HepG2 (cell line): ENCODE results near the gene LSR. TPM values are rescaled to one million over a fixed set of nuclear protein-coding genes. Genes with fewer than 3 reads are reported as not detected.

ENCODE experiments used
- ATAC-seq: fragments of 200-7000 bp; cut with Tn5 transposase; 3 replicates; pipeline ENCODE4 v1.9.1; 2020; ENCODE audit warnings: mild to moderate bottlenecking, moderate library complexity
- BruUV-seq: library from RNA; stranded (reverse); fragments of 400-500 nt; replicated peaks from 2 replicates; lab custom pipeline; 2021; lab: Mats Ljungman, UMichigan
- CTCF ChIA-PET: fragments of 300-600 bp; formaldehyde crosslinking; extraction: SDS; loops from one replicate; lab custom pipeline; 2021; ENCODE audit warnings: low total read pairs, inconsistent platforms, low intra/inter-chr PET ratio; lab: Yijun Ruan, JAX
- POLR2A ChIA-PET: fragments of 350-600 bp; sonication (Branson Sonifier 250); formaldehyde crosslinking; loops from one replicate; lab custom pipeline; 2020; ENCODE audit warnings: antibody characterized with exemption, inconsistent platforms; lab: Yijun Ruan, JAX
- DNase-seq: peaks from one replicate; pipeline ENCODE4 v3.0.0-alpha.2; 2015; ENCODE audit warnings: low spot score
- FAIRE-seq: peaks from 3 replicates; lab custom pipeline; 2011; peaks lifted over from hg19 to GRCh38; lab: Jason Lieb, UNC
- H2AFZ ChIP-seq: one replicate; pipeline ENCODE4 v1.6.1; 2011; ENCODE audit warnings: low read length, inconsistent platforms
- H3K27ac ChIP-seq: fragments of 300-600 bp; 3 replicates; pipeline ENCODE4 v1.8.0; 2011; ENCODE audit warnings: mixed run types, mild to moderate bottlenecking, mixed read lengths, low read length, inconsistent platforms; ENCODE audit not compliant: insufficient read depth; ENCODE audit errors: extremely low read length
- H3K27me3 ChIP-seq, 2 experiments: fragments of 200-600 bp in 1 of 2; 2 replicates in 1 of 2; 3 replicates in 1 of 2; pipeline versions ENCODE4 v1.6.0 to v1.8.0; 2011; ENCODE audit warnings: low read length in 2 of 2, mild to moderate bottlenecking in 2 of 2, moderate library complexity in 2 of 2, inconsistent platforms in 1 of 2; ENCODE audit not compliant: insufficient read depth in 2 of 2, control insufficient read depth in 1 of 2
- H3K36me3 ChIP-seq, 2 experiments: fragments of 200-600 bp in 1 of 2; replicated peaks in 1 of 2; 2 replicates in 1 of 2; 3 replicates in 1 of 2; pipeline versions ENCODE4 v1.5.1 to v1.8.0; 2011; ENCODE audit warnings: low read length in 2 of 2, inconsistent platforms in 1 of 2; ENCODE audit not compliant: insufficient read depth in 2 of 2, control insufficient read depth in 1 of 2
- H3K4me1 ChIP-seq: 2 replicates; pipeline ENCODE4 v1.5.1; 2012; ENCODE audit warnings: low read length, inconsistent platforms; ENCODE audit not compliant: insufficient read depth
- H3K4me2 ChIP-seq: 2 replicates; pipeline ENCODE4 v1.6.0; 2011; ENCODE audit warnings: low read depth, low read length, inconsistent platforms
- H3K4me3 ChIP-seq, 3 experiments: fragments of 200-600 bp in 1 of 3; sonication (generic), shearing (Covaris generic) in 1 of 3; replicated peaks in 1 of 3; 2 replicates each; pipeline ENCODE4 v1.5.1; 2011 to 2016; ENCODE audit warnings: low read length in 3 of 3, inconsistent platforms in 2 of 3, low read depth in 2 of 3, mild to moderate bottlenecking in 2 of 3, control low read depth in 1 of 3, mixed read lengths in 1 of 3; ENCODE audit not compliant: insufficient read depth in 1 of 3
- H3K79me2 ChIP-seq: one replicate; pipeline ENCODE4 v1.6.1; 2011; ENCODE audit warnings: low read length, inconsistent platforms; ENCODE audit not compliant: insufficient read depth
- H3K9ac ChIP-seq: 2 replicates; pipeline ENCODE4 v1.6.0; 2011; ENCODE audit warnings: mild to moderate bottlenecking, low read depth, low read length, inconsistent platforms; ENCODE audit not compliant: insufficient read depth
- H3K9me3 ChIP-seq: 2 replicates; pipeline ENCODE4 v1.5.1; 2012; ENCODE audit warnings: mild to moderate bottlenecking, low read length
- H4K20me1 ChIP-seq: 2 replicates; pipeline ENCODE4 v1.6.0; 2011; ENCODE audit warnings: inconsistent platforms, mild to moderate bottlenecking, low read length, moderate library complexity; ENCODE audit not compliant: insufficient read depth
- CBX2 ChIP-seq, 2 experiments: fragments of 200-600 bp in 1 of 2; sonication (generic); formaldehyde crosslinking in 1 of 2; IDR thresholded peaks; 2 replicates each; pipeline versions ENCODE4 v1.7.0 to v1.8.1; 2018 to 2022; ENCODE audit warnings: low read depth in 2 of 2, low read length in 1 of 2, mild to moderate bottlenecking in 1 of 2, missing genetic modification reagents in 1 of 2
- ELF1 ChIP-seq: sonication (generic); formaldehyde crosslinking; IDR thresholded peaks from 2 replicates; pipeline ENCODE4 v1.4.0; 2020; ENCODE audit warnings: missing genetic modification reagents
- FOXM1 ChIP-seq: sonication (generic); formaldehyde crosslinking; IDR thresholded peaks from 2 replicates; pipeline ENCODE4 v1.5.0; 2020; ENCODE audit warnings: missing genetic modification reagents
- HDAC6 ChIP-seq: fragments of 200-600 bp; sonication (generic); IDR thresholded peaks from 2 replicates; pipeline ENCODE4 v1.7.0; 2017; ENCODE audit warnings: mild to moderate bottlenecking, antibody characterized with exemption, low read length, low read depth
- MED1 ChIP-seq: sonication (generic); formaldehyde crosslinking; IDR thresholded peaks from 2 replicates; pipeline ENCODE4 v1.4.0; 2020; ENCODE audit warnings: missing genetic modification reagents
- PAF1 ChIP-seq: IDR thresholded peaks from 2 replicates; pipeline ENCODE4 v1.6.1; 2016; ENCODE audit warnings: missing genetic modification reagents, missing compliant biosample characterization
- TCF12 ChIP-seq, 2 experiments: fragments of 450-650 bp in 1 of 2; sonication (generic) in 1 of 2; formaldehyde crosslinking in 1 of 2; IDR thresholded peaks; 2 replicates each; pipeline versions ENCODE4 v1.6.1 to v1.8.0; 2017 to 2022; ENCODE audit warnings: antibody characterized with exemption in 1 of 2, mild to moderate bottlenecking in 1 of 2, missing genetic modification reagents in 1 of 2, moderate library complexity in 1 of 2
- ZHX1 ChIP-seq: sonication (generic); formaldehyde crosslinking; IDR thresholded peaks from 2 replicates; pipeline ENCODE4 v1.8.1; 2022; ENCODE audit warnings: low read depth, mild to moderate bottlenecking, missing genetic modification reagents
- ZNF44 ChIP-seq: sonication (generic); formaldehyde crosslinking; IDR thresholded peaks from 2 replicates; pipeline ENCODE4 v1.5.1; 2020; ENCODE audit warnings: mild to moderate bottlenecking, missing genetic modification reagents
- ZNF629 ChIP-seq: sonication (generic); formaldehyde crosslinking; conservative IDR thresholded peaks from 2 replicates; pipeline ENCODE4 v1.5.0; 2020; ENCODE audit warnings: missing genetic modification reagents
- ZSCAN12 ChIP-seq: sonication (generic); formaldehyde crosslinking; IDR thresholded peaks from 2 replicates; pipeline ENCODE4 v1.9.0; 2021; ENCODE audit warnings: mild to moderate bottlenecking, missing genetic modification reagents
- WGBS: methylation state at CpG from one replicate; pipeline ENCODE4 v1.1.6; 2017; ENCODE audit warnings: low lambda C conversion rate; 5-methylcytosine and 5-hydroxymethylcytosine counted together
- in situ Hi-C: cut with HindIII; loops from 2 replicates; pipeline ENCODE4 v1.10.0; 2017; ENCODE audit warnings: low pct_unique_long_range_greater_than_20kb; ENCODE audit not compliant: extremely low pct_ligation_motif_present
- intact Hi-C: fragments of 100-400 bp; cut with micrococcal nuclease; formaldehyde crosslinking; loops from one replicate; pipeline ENCODE4 v1.10.0; 2022; ENCODE audit not compliant: unreplicated experiment
- polyA plus RNA-seq, 8 experiments: library from polyadenylated mRNA; depleted of rRNA in 3 of 8; stranded (reverse) in 7 of 8; unstranded in 1 of 8; fragments of >200 nt; fragmentation: Illumina TruSeq in 4 of 8; extraction: Trizol in 4 of 8; gene quantifications; 2 replicates each; pipeline versions ENCODE4 v1.2.1 to v1.2.3, GENCODE V29; 2011 to 2016; ENCODE audit warnings: low read depth in 4 of 8, missing spikeins in 1 of 8, mixed read lengths in 1 of 8; ENCODE audit not compliant: insufficient read depth in 1 of 8
- total RNA-seq, 5 experiments: library from RNA; depleted of rRNA; stranded (reverse); fragments of >200 nt; fragmentation: Illumina TruSeq; extraction: Trizol; gene quantifications; 2 replicates each; pipeline ENCODE4 v1.2.3, GENCODE V29; 2016; ENCODE audit warnings: low read depth in 1 of 5

Gene LSR
- total and polyA plus RNA-seq, 2 of the 13 experiments (the other 11 are each of a cell fraction or from before 2014, with no cell fraction given) = 29.2 to 79.2 TPM

DNA sequence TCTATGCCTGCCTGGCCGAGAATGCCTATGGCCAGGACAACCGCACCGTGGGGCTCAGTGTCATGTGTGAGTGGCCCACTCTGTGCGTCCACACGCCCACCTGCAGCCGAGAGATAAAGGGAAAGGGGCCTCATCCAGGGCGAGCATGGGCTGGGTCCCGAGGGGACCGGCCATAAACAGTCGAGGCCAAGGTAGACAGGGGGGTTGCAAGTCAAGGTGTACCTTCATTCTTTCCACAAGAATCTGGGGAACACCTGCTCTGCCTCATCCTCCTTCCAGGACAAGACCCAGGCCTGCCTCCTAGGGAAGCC, 51.5 kb downstream of the LSR start (continued):
- TF ChIP-seq ZHX1 (CRISPR knock-in tag) (no peak), MED1 (CRISPR knock-in tag) (no peak), PAF1 (CRISPR knock-in tag) (no peak), ELF1 (CRISPR knock-in tag) (no peak), ZSCAN12 (CRISPR knock-in tag) (no peak), HDAC6 (no peak), CBX2 (IDR thresholded peaks at IDR 0.05; ENCODE audit: low read depth, low read length) (no peak), CBX2 (CRISPR knock-in tag; IDR thresholded peaks at IDR 0.05; ENCODE audit: low read depth) (no peak), FOXM1 (CRISPR knock-in tag) (no peak), TCF12 (IDR thresholded peaks at IDR 0.05) (no peak), TCF12 (CRISPR knock-in tag; IDR thresholded peaks at IDR 0.05) (no peak)

GRCh38 chr19:35301961-35302360, 53.2 kb downstream of the LSR start:
- H3K4me2 ChIP-seq = no peak overlapping the region
- POLR2A ChIA-PET = no interaction called here
- H3K4me3 ChIP-seq = no peak overlapping the region
- H3K27ac ChIP-seq = no peak overlapping the region
- BruUV-seq = no TSS peak
- in situ Hi-C loops = no loop called here
- DNase-seq = no peak
- H2AFZ ChIP-seq = no peak overlapping the region
- WGBS = 99% methylated on average over 2 of the region's 2 CpGs
- no peaks in the 10 kb centered on the region for H3K79me2 ChIP-seq
- H4K20me1 ChIP-seq = no peaks in the 10 kb centered on the region
- H3K36me3 ChIP-seq = no peaks in the 10 kb centered on the region
- H3K9me3 ChIP-seq = no peaks in the 10 kb centered on the region
- no peaks in the 10 kb centered on the region; a peak in 1 of 5 replicates for H3K27me3 ChIP-seq
- ATAC-seq = no peak
- no peak for TF ChIP-seq ZNF44
- peak; percentile 75 for TF ChIP-seq ZNF629 (CRISPR knock-in tag)
- peaks cover 28% of the 10 kb centered on the region for H3K4me1 ChIP-seq
- no peak overlapping the region for H3K9ac ChIP-seq
- intact Hi-C loops = no loop called here
- CTCF ChIA-PET = no interaction called here
- FAIRE-seq = no peak
